ENCODE results near the gene PHACTR1.
"Not testable (repeated sequence)": the region's sequence is repeated elsewhere in the genome, so short reads cannot be mapped to it uniquely, and the experiment has no call there.

The PHACTR1 gene

GRCh38 chr6:13120483-13121482 lies 404.2 kb downstream of the PHACTR1 start:
- DNase-seq, result no peak

GRCh38 chr6:13124131-13124530 lies 407.6 kb downstream of the PHACTR1 start:
- DNase-seq, result no peak

- DNase-seq, result no peak
Observed at GRCh38 chr6:13125841-13126240, 409.3 kb downstream of the PHACTR1 start.

GRCh38 chr6:13131935-13132661 lies 415.5 kb downstream of the PHACTR1 start:
- no peak for DNase-seq

GRCh38 chr6:13133894-13134293 lies 417.3 kb downstream of the PHACTR1 start:
- not testable (repeated sequence) for DNase-seq

- no peak for DNase-seq
Observed at GRCh38 chr6:13135152-13135551, 418.6 kb downstream of the PHACTR1 start.

GRCh38 chr6:13139119-13139518 lies 422.6 kb downstream of the PHACTR1 start:
- DNase-seq, result no peak

- DNase-seq, result no peak
Observed at GRCh38 chr6:13140980-13141379, 424.4 kb downstream of the PHACTR1 start.

GRCh38 chr6:13141387-13141786 lies 424.8 kb downstream of the PHACTR1 start:
- DNase-seq, result no peak

GRCh38 chr6:13142611-13143010 lies 426.0 kb downstream of the PHACTR1 start:
- DNase-seq, result no peak

GRCh38 chr6:13146442-13146841 lies 429.9 kb downstream of the PHACTR1 start:
- no peak for DNase-seq

GRCh38 chr6:13147376-13147775 lies 430.8 kb downstream of the PHACTR1 start:
- no peak for DNase-seq

- DNase-seq, result no peak
Observed at GRCh38 chr6:13147782-13148181, 431.2 kb downstream of the PHACTR1 start.

GRCh38 chr6:13152764-13153163 lies 436.2 kb downstream of the PHACTR1 start:
- no peak for DNase-seq

GRCh38 chr6:13156381-13156780 lies 439.8 kb downstream of the PHACTR1 start:
- no peak for DNase-seq

GRCh38 chr6:13157293-13157692 lies 440.7 kb downstream of the PHACTR1 start:
- DNase-seq, result no peak

- DNase-seq, result no peak
Observed at GRCh38 chr6:13159300-13159699, 442.7 kb downstream of the PHACTR1 start.

- not testable (repeated sequence) for DNase-seq
Observed at GRCh38 chr6:13159822-13160221, 443.3 kb downstream of the PHACTR1 start.

- DNase-seq, result no peak
Observed at GRCh38 chr6:13163161-13163944, 446.8 kb downstream of the PHACTR1 start.

GRCh38 chr6:13164291-13164690 lies 447.7 kb downstream of the PHACTR1 start:
- DNase-seq, result no peak

- no peak for DNase-seq
Observed at GRCh38 chr6:13165502-13166172, 449.1 kb downstream of the PHACTR1 start.

GRCh38 chr6:13166269-13166668 lies 449.7 kb downstream of the PHACTR1 start:
- no peak for DNase-seq

Data from NK-92 treated with Interleukin-12 subunit alpha and Interleukin-12 subunit beta, amount 100 ng/mL, for 24 hours (cell line).